A549 treated with AZD2906 at 1 μM for 4 hours (cell line): ENCODE data around the gene LMO7. TPM values are rescaled to one million over a fixed set of nuclear protein-coding genes. Genes with fewer than 3 reads are reported as not detected.

Experiments
- total RNA-seq: library from RNA; stranded (reverse); fragments of 200-300 nt; extraction: Qiagen RNA extraction; gene quantifications from 5 replicates; pipeline ENCODE4 v1.2.3, GENCODE V29; 2022

The LMO7 gene
- 32.5 to 52.0 TPM (median 38.3 TPM) in 5 replicates for total RNA-seq

GRCh38 chr13:75635828-75636435, at the start of gene LMO7:
Gene LMO7, plus strand, starts transcription at chr13:75636330. Its CDS starts 328 bp downstream, at chr13:75636658.

Other genes with a start within 250 kb of the LMO7 start
- 12.4 to 15.9 TPM (median 14.5 TPM) in 5 replicates for gene TBC1D4, start 154.2 kb upstream of the LMO7 start, total RNA-seq
- gene COMMD6, start 98.5 kb upstream of the LMO7 start, total RNA-seq: 102 to 150 TPM (median 144 TPM) in 5 replicates
- gene UCHL3, start 86.5 kb upstream of the LMO7 start, total RNA-seq: 41.4 to 45.0 TPM (median 44.1 TPM) in 5 replicates